Measurements from ENCODE around the gene ANO2. TPM values are rescaled to one million over a fixed set of nuclear protein-coding genes. Genes with fewer than 3 reads are reported as not detected.

Gene ANO2
- 1 to 10 TPM; 4.0 to 5.6 (median 4.1) TPM for polyA plus RNA-seq (ENCODE audit: insufficient read length in 3 of 3)

DNA sequence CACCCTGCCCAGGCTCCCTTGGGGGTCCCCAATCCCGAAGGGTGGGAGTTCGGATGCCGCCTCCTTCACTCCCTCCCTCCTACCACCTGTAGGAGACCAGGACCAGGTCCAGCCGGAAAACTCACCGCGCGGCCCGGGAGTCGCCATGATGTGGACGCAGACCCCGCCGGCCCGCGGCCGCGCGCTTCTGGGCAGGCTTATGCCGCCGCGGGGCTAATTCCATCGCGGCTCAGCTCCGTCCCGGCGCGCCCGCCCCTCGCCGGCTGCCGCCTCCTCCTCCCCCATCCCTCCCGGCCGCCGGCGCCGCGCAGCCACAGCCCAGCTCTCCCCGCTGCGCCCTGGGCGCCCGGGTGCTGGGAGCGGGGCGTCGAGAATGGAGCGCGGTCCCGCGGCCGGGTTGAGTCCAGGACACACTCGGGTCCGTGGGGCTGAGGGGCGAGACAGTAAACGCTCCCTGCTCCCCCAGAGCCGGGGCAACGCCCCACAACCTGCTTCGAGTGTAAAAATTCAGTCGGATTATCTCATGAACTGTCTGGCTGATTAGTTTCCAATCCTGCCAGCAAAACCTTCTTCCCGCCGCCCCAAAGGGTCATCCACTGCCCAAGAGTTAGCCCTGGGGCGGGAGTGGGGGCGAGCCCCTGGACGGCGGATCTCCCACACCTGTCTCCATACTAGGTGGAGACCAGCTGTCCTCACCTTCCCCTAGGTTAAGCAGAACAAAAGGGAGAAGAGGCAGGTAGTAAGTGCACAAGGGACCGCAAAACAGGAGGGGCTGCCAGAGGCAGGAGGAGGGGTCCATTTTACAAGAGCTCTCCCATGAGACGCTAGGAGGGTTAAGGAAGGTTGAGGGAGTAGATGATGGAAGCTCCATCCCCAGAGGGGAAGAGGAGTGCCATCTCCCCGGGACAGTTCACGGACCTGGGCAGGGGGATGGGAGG is at the start of gene ANO2:
TSS of gene ANO2 (minus strand) at position 189 of the 938 bp plus-strand sequence. CDS start at position 147, 42 bp downstream.
- DNase-seq (ENCODE audit: low read depth in 3 of 3, low spot score in 2 of 3) = peak in 1 of 3 donors; percentile 46

DNA sequence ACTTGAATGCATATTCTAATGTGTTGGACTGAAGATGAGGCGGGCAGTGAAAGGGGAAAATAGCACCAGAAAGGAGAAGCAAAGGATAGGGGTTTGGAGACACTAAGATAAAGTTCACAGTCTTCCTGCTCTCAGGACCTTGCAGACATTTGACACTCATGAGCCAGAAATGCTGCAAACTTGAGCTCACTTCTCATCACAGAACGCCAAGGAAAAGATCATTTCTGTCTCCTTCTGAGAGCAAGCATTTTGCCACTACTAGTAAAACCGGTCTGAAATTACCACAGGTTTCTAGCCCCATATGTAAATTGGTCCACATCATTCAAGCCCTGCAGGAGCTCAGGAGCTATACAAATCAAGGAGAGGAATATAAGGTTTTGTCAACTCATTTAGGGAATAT is 44.6 kb upstream of the ANO2 start:
- no peak for DNase-seq (ENCODE audit: low read depth in 3 of 3, low spot score in 2 of 3)

DNA sequence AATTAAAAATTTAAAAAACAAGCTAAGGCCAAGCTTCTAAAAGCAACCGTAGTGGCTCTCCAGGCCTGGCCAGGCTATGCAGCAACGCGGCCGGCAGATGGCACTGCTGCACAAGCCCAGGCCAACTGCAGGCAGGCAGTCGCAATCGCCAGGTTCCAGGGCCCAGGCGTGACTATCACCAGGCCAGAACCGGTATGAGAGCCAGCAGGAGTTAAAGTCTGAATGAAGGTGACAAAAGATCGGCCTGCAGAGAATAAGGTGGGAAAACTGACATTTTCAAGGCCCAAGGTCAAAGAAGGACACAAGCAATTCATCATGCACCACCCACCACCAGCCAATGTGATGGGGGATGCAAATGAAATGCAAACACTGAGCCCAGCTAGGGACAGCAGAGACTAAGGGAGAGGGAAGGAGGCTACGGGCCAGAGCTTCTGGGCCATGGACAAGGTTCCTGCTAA is 43.6 kb upstream of the ANO2 start:
- peak; percentile 41 to 61 (median 54) for DNase-seq (ENCODE audit: low read depth in 3 of 3, low spot score in 2 of 3)

DNA sequence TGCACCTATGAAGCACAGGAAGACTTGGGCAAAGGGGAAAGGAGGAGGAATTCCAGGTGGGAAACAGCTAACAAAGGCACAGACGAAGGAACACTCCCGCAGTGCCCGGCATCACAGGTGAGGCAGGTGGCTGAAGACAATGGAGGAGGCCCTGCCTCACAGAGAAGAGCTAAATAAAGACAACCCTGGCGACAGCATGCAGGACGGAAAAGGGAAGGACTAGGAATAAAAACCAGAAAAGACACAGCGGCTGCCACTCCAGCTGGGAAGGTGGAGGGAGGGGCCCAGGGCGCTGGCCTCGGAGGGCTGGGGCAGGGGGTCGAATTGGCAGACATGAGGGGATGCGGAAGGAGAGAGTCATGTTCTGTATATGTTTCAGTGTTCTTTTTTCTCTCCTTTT is 43.0 kb upstream of the ANO2 start:
- DNase-seq (ENCODE audit: low read depth in 3 of 3, low spot score in 2 of 3) = no peak

DNA sequence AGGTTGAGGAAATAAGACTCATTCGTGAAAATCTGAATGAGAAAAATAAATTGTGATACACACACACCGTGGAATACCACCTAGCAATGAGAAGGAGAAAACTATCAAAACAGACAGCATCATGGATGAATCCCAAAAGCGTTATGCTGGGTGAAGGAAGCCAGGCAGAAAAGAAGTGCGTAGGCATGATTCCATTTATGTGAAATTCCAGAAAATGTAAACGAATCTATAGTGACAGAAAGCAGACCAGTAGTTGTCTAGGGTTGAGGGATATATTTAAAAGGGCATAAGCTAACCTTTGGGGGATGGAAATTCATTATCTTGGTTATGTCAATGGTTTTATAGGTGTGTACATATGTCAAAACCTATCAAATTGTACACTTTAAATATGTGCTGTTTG is 42.5 kb upstream of the ANO2 start:
- DNase-seq (ENCODE audit: low read depth in 3 of 3, low spot score in 2 of 3) = no peak

DNA sequence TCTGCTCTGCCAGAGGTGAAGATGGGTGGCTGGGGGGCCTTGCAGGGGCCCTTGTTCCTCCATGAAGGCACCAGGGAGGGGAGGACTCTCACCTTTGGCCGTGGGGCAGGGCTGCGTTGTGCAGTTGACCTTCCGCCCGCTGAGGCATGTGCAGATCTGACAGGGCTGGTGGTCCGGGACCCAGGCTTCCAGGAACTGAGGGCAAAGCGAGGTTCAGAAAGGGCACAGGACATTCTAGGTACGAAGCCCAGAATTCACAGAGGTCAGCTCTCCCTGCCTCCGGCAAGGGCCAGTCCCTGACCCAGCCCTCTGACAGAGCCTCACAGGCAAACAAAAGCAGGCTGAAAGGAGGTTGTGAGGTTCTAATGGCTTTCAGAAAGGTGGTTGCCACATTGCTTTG is 40.4 kb upstream of the ANO2 start:
- DNase-seq (ENCODE audit: low read depth in 3 of 3, low spot score in 2 of 3) = no peak

DNA sequence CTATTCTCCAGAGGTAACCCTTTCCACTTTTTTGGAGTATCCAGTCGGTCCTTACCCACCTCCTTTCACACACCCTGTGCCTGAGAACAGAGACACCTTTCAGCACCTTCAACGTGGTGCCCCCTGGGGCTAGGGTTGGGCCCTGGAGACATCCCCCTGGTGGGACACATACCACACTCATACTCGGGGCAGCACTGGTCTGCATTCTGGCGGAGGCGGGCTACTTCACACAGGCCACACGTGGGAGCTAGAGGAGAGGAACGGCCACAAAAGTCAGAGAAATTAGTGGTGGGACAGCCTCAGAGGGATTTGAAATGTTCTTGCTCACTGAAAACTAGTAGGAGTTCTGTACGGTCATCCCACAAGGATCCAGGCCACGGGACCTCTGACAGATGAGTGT is 39.8 kb upstream of the ANO2 start:
- DNase-seq (ENCODE audit: low read depth in 3 of 3, low spot score in 2 of 3) = no peak

DNA sequence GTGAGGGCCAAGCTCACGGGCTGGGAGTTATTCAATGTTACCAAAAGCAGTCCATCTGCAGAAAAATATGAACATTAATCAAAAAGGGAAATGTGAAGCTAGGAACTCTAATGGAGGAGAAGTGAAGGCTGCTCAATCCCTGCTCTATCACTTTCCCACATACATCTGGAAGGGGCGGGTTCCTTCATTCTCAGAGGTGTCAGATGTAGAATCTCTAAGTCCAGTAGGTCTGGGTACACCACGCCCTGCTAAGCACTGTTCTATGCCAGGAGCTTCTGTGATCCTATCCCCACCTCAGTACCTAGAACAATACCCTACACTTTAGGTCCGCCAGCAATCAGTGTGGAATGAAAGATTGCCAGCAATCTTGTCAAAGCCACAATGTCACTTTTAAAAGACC is 37.0 kb upstream of the ANO2 start:
- DNase-seq (ENCODE audit: low read depth in 3 of 3, low spot score in 2 of 3) = no peak

DNA sequence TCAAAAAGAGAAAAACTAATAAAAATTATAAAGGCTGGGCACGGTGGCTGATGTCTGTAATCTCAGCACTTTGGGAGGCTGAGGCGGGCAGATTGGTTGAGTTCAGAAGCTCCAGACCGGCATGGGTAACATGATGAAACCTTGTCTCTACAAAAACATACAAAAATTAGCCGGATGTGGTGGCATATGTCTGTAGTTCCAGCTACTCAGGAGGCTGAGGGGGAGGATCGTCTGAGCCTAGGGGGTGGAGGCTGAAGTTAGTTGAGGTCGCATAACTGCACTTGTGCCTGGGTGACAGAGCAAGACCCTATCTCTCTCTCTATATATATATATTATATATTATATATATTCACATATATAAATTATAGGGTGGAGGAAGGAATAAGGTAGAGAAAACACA is 32.5 kb upstream of the ANO2 start:
- no peak for DNase-seq (ENCODE audit: low read depth in 3 of 3, low spot score in 2 of 3)

DNA sequence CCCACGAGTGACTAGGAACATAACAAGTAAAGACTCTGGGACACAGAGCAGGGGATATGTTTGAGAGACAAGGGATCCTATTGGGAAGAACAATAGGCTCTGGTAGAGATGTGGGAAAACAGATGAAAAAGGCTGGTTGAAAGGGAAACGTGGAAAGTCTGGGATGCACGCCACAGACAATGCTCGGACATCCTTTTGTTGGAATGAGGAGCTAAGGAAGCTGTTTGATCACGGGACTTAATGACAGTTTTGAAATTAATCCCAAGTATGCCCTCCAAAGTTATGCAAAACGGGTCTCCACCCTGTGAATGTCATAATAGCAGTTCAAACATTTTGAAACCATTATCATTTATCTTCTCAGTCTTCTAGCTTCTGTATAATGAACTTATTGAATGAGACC is 31.7 kb upstream of the ANO2 start:
- no peak for DNase-seq (ENCODE audit: low read depth in 3 of 3, low spot score in 2 of 3)

DNA sequence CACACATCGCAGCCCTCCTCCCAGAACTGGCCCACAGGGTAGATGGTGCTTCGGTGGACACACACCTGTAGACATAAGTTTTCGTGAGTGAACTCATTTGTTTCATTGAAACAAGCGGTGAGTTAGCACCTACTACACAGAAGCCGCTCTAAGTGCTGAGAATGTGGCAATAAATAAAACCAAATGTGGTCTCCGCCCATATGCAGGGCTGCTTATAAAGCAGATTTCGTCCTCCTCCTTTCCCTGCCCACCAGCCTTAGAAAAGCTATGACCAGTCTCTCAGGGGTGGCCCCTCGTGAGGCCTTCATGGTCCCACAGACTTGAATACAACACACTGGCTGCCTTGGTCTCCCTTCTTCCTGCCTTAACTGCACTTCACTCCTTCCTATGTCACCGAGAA is 31.1 kb upstream of the ANO2 start:
- DNase-seq (ENCODE audit: low read depth in 3 of 3, low spot score in 2 of 3) = no peak

DNA sequence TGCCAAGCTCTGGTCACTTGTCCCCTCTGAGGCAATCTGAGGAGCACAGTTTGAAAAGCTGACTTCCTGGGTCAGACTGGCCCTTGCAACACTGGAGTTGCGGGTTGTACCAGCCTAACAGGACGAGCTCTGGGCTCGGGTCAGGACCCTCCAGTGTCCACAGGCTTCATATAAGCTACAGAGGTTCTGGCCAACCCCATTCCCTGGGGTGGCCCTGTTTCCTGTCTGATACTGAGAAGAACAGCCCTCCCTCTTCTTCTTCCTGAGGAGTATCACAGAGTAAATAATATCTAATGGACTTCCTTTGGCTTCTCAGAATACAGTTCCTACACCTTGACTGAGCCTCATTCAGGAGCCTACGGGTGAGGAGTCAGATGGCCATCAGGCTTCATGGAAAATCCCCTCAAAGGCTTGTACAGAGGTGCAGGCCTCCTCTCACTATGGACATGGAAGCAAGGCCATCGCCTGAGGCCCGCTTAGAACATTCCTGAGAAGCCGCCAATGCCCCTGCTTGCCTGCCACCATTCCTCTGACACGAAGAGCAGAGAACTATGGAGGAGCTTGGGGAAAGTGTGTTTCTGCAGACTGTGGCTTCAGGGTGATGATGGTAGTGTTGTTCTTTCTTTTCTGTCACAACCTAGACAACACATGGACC is 28.5 kb upstream of the ANO2 start:
- DNase-seq (ENCODE audit: low read depth in 3 of 3, low spot score in 2 of 3) = no peak

DNA sequence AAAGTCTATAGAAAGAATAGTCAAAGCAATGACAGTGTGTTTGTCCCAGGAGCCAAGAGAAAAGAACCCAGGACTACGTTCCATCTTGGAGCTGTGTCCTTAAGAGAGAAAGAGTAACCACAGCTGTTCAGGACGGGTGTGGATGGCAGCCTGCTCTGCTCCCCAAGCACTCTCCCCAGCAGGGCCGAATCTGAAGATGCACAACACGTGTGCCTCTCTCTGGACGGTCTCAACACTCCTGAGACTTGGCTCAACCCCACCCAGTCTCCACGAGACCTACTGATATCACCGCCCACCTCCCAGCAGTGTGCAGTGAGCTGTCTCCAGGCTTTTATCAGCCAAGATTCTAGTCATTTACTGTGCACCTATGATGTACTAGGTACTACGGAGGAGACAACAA is 27.3 kb upstream of the ANO2 start:
- DNase-seq (ENCODE audit: low read depth in 3 of 3, low spot score in 2 of 3) = no peak

DNA sequence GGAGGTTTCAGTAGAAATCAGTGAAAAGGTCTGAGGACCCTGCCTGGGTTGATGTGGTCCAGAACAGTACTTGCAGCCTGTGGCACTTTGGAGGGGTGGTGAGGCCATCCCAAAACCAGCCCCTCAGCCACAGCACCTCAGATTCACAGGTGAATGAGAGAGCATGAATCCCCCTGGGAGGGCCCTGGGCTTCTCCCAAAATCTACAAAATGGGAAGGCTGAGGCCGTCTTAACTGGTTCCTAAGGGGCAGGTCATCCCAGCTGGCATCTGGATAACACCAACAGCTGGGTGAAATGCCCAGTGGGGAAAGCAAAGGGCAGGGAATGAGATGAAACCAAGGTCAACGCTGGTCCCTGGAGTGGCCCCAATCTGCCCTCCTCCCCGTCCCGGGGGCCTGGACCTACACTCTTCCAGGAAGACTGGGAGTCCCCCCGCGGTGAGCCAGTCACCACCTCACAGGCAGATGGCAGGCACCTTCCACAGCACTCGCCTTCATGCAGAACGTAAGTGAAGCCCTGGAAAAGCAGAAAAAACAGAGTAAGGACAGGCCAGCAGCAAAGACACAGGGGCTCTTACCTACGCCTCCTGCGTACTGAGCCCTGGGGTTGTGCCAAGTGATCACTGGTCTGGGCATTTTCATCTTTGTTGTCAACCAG is 26.3 kb upstream of the ANO2 start:
- no peak for DNase-seq (ENCODE audit: low read depth in 3 of 3, low spot score in 2 of 3)

DNA sequence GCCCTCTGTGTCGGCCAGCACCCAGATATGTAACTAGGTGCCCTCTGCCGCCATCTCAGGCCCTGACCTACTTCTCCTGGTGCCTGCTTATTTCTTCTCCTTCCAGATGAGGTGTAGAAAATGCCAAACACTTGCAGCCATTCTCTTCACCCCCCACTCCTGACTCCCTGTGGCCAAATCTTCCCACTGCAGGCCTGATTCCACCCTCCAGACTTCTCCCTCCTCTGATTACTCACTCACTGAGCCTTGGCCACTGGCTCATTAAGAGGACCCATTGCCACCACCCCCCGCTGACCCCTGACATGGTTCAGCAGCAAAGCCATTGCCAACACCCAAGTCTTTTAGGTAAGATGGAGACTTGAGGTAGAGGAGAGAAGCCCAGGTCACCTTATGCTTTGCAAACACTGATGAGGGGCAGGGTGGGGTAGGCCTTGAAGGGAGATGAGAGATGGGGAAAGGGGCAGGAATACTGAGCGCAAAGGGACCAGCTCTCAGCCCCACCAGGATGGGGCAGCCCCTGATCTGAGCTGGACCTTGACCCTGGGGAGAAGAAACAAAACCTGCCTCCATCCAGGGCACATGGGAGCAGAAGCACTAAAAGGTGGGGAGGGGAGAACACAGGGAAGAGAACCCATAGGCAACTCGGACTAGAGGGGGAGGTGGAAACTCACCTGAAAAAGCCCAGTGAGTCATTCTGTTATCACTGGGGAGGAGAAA is 25.1 kb upstream of the ANO2 start:
- DNase-seq (ENCODE audit: low read depth in 3 of 3, low spot score in 2 of 3) = no peak

DNA sequence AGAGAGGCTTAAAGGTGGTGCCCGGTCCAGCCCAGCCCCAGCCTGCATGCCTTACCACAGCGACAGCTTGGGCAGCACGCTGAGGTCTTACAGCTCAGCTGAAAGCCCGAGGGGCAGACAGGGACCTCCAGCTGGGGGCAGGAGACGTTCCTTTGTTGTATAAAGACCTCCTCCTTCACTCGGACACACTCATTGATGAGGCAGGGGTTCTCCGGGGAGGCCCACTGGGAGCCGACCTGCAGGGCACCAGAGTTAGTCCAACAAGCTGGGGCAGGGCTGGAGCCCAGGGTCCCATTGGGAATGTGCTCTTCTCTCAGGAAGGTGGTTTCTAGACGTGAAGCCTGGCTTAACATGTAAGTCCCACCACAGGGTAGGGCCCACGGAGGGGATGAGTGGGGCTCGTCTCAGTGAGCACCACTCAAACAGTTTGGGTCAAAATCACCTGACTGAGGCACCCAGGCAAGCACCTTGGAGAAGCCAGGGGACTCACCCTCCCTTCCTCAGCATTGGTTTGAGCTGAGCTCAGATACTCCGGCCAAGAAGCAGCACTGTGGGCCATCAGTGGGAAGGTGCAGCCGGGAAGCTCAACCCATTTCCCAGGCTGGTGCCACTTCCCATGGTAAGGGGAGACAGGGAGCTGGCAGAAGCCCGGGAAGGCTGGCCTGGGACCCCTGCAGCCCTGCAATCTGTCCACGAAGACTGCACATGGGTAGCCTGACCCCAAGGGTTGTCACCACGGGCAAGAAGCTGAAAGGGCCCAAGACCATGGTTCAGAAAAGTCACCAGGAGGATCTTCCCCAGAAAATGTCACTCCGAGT is 24.3 kb upstream of the ANO2 start:
- DNase-seq (ENCODE audit: low read depth in 3 of 3, low spot score in 2 of 3) = no peak

DNA sequence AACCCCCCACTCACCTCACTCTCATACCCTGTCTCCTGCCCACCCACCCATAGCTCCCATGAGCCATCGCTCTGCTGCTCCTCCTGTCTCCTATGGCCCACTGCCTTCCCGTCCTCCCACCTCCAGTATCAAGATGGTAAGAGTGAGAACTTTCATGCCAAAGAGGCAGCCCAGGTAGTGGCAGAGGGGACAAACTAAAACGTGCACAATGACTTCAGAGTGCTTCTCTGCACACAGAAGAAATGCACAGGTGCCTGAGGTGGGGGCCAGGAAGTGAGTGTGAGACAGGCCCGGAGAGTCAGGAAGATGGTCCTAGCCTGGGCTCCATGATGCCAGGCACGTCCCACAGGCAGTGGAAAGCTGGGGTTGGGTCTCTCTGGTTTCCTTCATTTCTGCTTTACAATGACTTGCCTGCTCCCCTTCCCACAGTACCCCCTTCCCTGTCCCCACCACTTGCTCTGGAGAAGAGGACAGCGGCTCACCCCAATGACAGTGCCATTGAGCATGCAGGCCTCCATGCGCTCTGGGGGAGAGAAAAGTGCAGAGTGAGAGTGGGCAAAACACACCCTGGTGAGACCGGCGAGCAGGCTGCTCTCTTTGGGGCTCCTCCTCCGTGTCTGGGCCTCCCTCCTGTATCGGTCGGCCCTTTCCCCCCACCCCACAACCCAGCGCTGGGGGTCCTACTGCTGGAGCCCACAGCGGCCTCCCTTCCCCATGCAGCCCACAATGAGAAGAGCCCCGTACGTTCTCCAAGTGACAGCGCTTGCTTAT is 22.8 kb upstream of the ANO2 start:
- no peak for DNase-seq (ENCODE audit: low read depth in 3 of 3, low spot score in 2 of 3)

DNA sequence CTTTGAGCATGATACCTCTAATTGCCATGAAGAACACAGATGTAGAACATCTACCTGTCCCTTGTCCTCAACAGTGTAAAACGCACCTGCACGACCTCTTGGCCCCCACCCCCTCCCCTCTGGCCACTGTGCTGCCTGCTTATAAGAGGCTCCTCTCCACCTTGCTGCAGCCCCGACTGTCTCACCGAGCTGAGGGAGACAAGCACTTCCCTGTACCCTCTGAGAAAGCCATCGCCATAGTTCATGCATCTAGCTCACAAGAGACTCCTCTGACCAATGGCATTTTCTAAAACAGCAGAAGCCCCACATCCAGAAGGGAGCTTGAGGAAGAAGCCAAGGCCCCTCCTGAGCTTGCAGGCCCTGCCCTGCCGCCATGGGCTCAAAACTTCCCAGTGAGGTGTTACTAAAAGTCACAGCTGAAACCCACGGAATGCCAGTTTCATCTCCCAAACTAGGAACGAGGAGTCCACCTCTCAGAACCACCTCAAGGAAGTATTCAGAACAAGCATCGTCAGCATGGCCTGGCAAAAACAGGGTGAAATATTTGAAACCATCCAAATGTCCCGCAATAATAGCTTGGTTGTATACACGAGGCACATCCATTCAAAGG is 21.5 kb upstream of the ANO2 start:
- no peak for DNase-seq (ENCODE audit: low read depth in 3 of 3, low spot score in 2 of 3)

DNA sequence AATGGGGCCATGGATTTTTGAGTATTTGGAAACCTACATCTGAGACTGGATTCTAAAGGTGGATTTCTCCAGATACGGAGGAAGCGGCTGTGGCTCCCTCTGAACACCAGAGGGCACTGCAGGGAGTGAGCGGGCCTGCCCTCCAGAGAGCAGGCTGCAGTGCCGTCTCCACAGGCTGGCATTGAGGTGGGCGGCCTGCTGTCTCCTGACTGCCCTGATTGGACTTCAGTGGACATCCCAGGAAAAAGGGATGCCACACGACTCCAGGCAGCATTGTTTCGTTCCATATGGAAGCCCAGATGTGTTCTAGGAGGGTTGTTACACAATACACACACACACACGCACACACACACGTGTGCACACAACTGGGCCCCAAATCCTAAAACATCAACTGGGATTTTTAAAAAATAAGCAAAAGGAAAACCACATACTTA is 20.9 kb upstream of the ANO2 start:
- no peak for DNase-seq (ENCODE audit: low read depth in 3 of 3, low spot score in 2 of 3)
